ENCODE measurements around the gene GOLGA8B. TPM values are rescaled to one million over a fixed set of nuclear protein-coding genes. Genes with fewer than 3 reads are reported as not detected.

GOLGA8B gene
- total RNA-seq, 1 experiment from 2014 or later = 42.1 TPM

GRCh38 chr15:34625007-34625406 is 41.6 kb upstream of the GOLGA8B start:
- no CpG with 5 or more reads among the region's 5 CpGs for WGBS (ENCODE audit: extremely low coverage, insufficient read length, low lambda C conversion rate)
- no peak overlapping the region for H3K4me3 Mint-ChIP-seq
- no peak for DNase-seq

More at GRCh38 chr15:34625007-34625406, 41.6 kb upstream of the GOLGA8B start:
- TF ChIP-seq, protein P1, sequence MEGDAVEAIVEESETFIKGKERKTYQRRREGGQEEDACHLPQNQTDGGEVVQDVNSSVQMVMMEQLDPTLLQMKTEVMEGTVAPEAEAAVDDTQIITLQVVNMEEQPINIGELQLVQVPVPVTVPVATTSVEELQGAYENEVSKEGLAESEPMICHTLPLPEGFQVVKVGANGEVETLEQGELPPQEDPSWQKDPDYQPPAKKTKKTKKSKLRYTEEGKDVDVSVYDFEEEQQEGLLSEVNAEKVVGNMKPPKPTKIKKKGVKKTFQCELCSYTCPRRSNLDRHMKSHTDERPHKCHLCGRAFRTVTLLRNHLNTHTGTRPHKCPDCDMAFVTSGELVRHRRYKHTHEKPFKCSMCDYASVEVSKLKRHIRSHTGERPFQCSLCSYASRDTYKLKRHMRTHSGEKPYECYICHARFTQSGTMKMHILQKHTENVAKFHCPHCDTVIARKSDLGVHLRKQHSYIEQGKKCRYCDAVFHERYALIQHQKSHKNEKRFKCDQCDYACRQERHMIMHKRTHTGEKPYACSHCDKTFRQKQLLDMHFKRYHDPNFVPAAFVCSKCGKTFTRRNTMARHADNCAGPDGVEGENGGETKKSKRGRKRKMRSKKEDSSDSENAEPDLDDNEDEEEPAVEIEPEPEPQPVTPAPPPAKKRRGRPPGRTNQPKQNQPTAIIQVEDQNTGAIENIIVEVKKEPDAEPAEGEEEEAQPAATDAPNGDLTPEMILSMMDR (conservative IDR thresholded peaks at IDR 0.05) = no peak
- Histone ChIP-seq H3K27me3 (ENCODE audit: insufficient read depth, low read length) (no peaks in the 10 kb centered on the region), H3K4ac (ENCODE audit: low read depth, low read length) (no peak overlapping the region), H3K23me2 (ENCODE audit: insufficient read length, low read depth, low read length, poor library complexity, severe bottlenecking) (no peaks in the 10 kb centered on the region), H2BK15ac (ENCODE audit: low read depth, low read length) (no peak overlapping the region), H3K9ac (ENCODE audit: extremely low read depth, insufficient read length, low read length) (no peak overlapping the region), H2BK20ac (ENCODE audit: low read depth, low read length, poor library complexity, severe bottlenecking) (no peak overlapping the region), H2AFZ (ENCODE audit: low read length) (no peak overlapping the region), H2BK120ac (ENCODE audit: low read depth, low read length, poor library complexity, severe bottlenecking) (no peak overlapping the region), H2BK12ac (ENCODE audit: insufficient read length, low read depth, low read length) (no peak overlapping the region), H4K5ac (ENCODE audit: insufficient read length, low read depth, low read length) (no peak overlapping the region), H3K27ac (ENCODE audit: insufficient read length, low read depth, low read length) (no peak overlapping the region), H2BK5ac (ENCODE audit: insufficient read length, low read length) (no peak overlapping the region), H3K79me2 (ENCODE audit: insufficient read depth, low read length) (no peaks in the 10 kb centered on the region), H3K23ac (ENCODE audit: insufficient read length, low read depth, low read length) (no peak overlapping the region), H3K56ac (ENCODE audit: insufficient read length, low read depth, low read length) (no peak overlapping the region), H3K9me3 (ENCODE audit: control insufficient read depth, low read depth, low read length) (no peaks in the 10 kb centered on the region), H4K91ac (ENCODE audit: insufficient read length, low read depth, low read length) (no peak overlapping the region), H3K14ac (ENCODE audit: insufficient read depth, low read length) (no peak overlapping the region), H3K4me2 (ENCODE audit: insufficient read depth, insufficient read length, low read length) (no peak overlapping the region), H3K4me1 (ENCODE audit: insufficient read depth, low read length) (no peaks in the 10 kb centered on the region), H3K79me1 (ENCODE audit: insufficient read depth, low read depth, low read length, poor library complexity, severe bottlenecking) (no peaks in the 10 kb centered on the region), H4K20me1 (ENCODE audit: control insufficient read depth, insufficient read depth, insufficient read length) (no peaks in the 10 kb centered on the region), H2AK5ac (ENCODE audit: insufficient read length, low read length) (no peak overlapping the region), H3T11ph (ENCODE audit: low read length) (no peak overlapping the region), H4K8ac (replicated peaks; ENCODE audit: insufficient read length, low read depth, low read length) (no peak overlapping the region), H3K18ac (ENCODE audit: insufficient read length, low read depth, low read length) (no peak overlapping the region)
- Mint-ChIP-seq H3K4me1 (no peaks in the 10 kb centered on the region), H3K27ac (no peak overlapping the region), H3K9me3 (no peaks in the 10 kb centered on the region), H3K36me3 (ENCODE audit: insufficient read depth in 1 of 3, low read depth in 3 of 3) (no peaks in the 10 kb centered on the region), H3K27me3 (ENCODE audit: low read depth) (peaks cover 8% of the 10 kb centered on the region)
